Measurements from ENCODE around the gene TPP1.

Gene TPP1

GRCh38 chr11:6576471-6577373 is 42.5 kb downstream of the TPP1 start:
- no peak for DNase-seq (ENCODE audit: low read depth)
- no peak overlapping the region for H3K4me3 ChIP-seq (ENCODE audit: low read depth, low read length)
- no peak for TF ChIP-seq CTCF (IDR thresholded peaks at IDR 0.05; ENCODE audit: low read depth, low read length, missing control alignments)

- no peak for TF ChIP-seq CTCF (IDR thresholded peaks at IDR 0.05; ENCODE audit: low read depth, low read length, missing control alignments)
- no peak overlapping the region for H3K4me3 ChIP-seq (ENCODE audit: low read depth, low read length)
- no peak for DNase-seq (ENCODE audit: low read depth)
Observed at GRCh38 chr11:6574816-6575715, 44.2 kb downstream of the TPP1 start.

GRCh38 chr11:6572215-6572614 is 47.0 kb downstream of the TPP1 start:
- no peak overlapping the region for H3K4me3 ChIP-seq (ENCODE audit: low read depth, low read length)
- TF ChIP-seq CTCF (IDR thresholded peaks at IDR 0.05; ENCODE audit: low read depth, low read length, missing control alignments): no peak
- DNase-seq (ENCODE audit: low read depth): no peak

GRCh38 chr11:6571434-6572008 is 47.7 kb downstream of the TPP1 start:
- no peak for DNase-seq (ENCODE audit: low read depth)
- no peak overlapping the region for H3K4me3 ChIP-seq (ENCODE audit: low read depth, low read length)
- TF ChIP-seq CTCF (IDR thresholded peaks at IDR 0.05; ENCODE audit: low read depth, low read length, missing control alignments): no peak

- TF ChIP-seq CTCF (IDR thresholded peaks at IDR 0.05; ENCODE audit: low read depth, low read length, missing control alignments): no peak
- DNase-seq (ENCODE audit: low read depth): no peak
Observed at GRCh38 chr11:6570691-6571427, 48.4 kb downstream of the TPP1 start.

GRCh38 chr11:6569706-6570105 is 49.5 kb downstream of the TPP1 start:
- H3K4me3 ChIP-seq (ENCODE audit: low read depth, low read length): no peak overlapping the region
- DNase-seq (ENCODE audit: low read depth): no peak
- no peak for TF ChIP-seq CTCF (IDR thresholded peaks at IDR 0.05; ENCODE audit: low read depth, low read length, missing control alignments)

More at GRCh38 chr11:6570691-6571427, 48.4 kb downstream of the TPP1 start:
- no peak overlapping the region for H3K4me3 ChIP-seq (ENCODE audit: low read depth, low read length)
